SK-N-SH treated with all-trans-retinoic acid at 6 μM for 48 hours (cell line): ENCODE data around the gene FPGS.

ENCODE experiments used
- ATAC-seq: fragments of 200-7000 bp; cut with Tn5 transposase; 3 replicates; pipeline ENCODE4 v1.9.1; 2020; ENCODE audit warnings: mild to moderate bottlenecking, moderate library complexity
- ARNTL ChIP-seq: fragments of 450-650 bp; formaldehyde crosslinking; IDR thresholded peaks from 2 replicates; pipeline ENCODE4 v1.5.0; 2020; ENCODE audit warnings: low read depth, mild to moderate bottlenecking, moderate library complexity, borderline replicate concordance
- CSDC2 ChIP-seq: fragments of 250-450 bp; sonication (Bioruptor Pico); IDR thresholded peaks from 2 replicates; pipeline ENCODE4 v1.5.0; 2020; ENCODE audit warnings: mild to moderate bottlenecking, moderate library complexity
- ESRRG ChIP-seq: fragments of 250-450 bp; sonication (Bioruptor Pico); IDR thresholded peaks from 2 replicates; pipeline ENCODE4 v1.6.1; 2021; ENCODE audit warnings: mild to moderate bottlenecking
- GLIS3 ChIP-seq: fragments of 250-450 bp; sonication (Bioruptor Pico); IDR thresholded peaks from 2 replicates; pipeline ENCODE4 v1.5.0; 2020; ENCODE audit warnings: mild to moderate bottlenecking, moderate library complexity
- OSR1 ChIP-seq: fragments of 250-450 bp; sonication (Bioruptor Pico); IDR thresholded peaks from 2 replicates; pipeline ENCODE4 v1.8.0; 2022; ENCODE audit warnings: moderate library complexity, mild to moderate bottlenecking, inconsistent platforms
- PATZ1 ChIP-seq: fragments of 250-450 bp; sonication (Bioruptor Pico); IDR thresholded peaks from 2 replicates; pipeline ENCODE4 v1.8.0; 2020; ENCODE audit warnings: mild to moderate bottlenecking, moderate library complexity, borderline replicate concordance
- POU6F1 ChIP-seq: fragments of 250-450 bp; sonication (Bioruptor Pico); IDR thresholded peaks from 2 replicates; pipeline ENCODE4 v1.8.0; 2021; ENCODE audit warnings: low read depth, mild to moderate bottlenecking, moderate library complexity, borderline replicate concordance
- PPARA ChIP-seq: fragments of 250-450 bp; sonication (Bioruptor Pico); IDR thresholded peaks from 2 replicates; pipeline ENCODE4 v1.5.0; 2020; ENCODE audit warnings: mild to moderate bottlenecking, borderline replicate concordance
- RARB ChIP-seq: fragments of 250-450 bp; sonication (Bioruptor Pico); IDR thresholded peaks from 2 replicates; pipeline ENCODE4 v1.8.0; 2021; ENCODE audit warnings: mild to moderate bottlenecking, moderate library complexity
- SNAI2 ChIP-seq: fragments of 250-450 bp; sonication (Bioruptor Pico); IDR thresholded peaks from 2 replicates; pipeline ENCODE4 v1.5.0; 2020; ENCODE audit warnings: mild to moderate bottlenecking, moderate library complexity
- TCF4 ChIP-seq: fragments of 250-450 bp; sonication (Bioruptor Pico); IDR thresholded peaks from 2 replicates; pipeline ENCODE4 v1.8.0; 2021; ENCODE audit warnings: mild to moderate bottlenecking, moderate library complexity, borderline replicate concordance
- TOX ChIP-seq: fragments of 250-450 bp; sonication (Bioruptor Pico); IDR thresholded peaks from 2 replicates; pipeline ENCODE4 v1.8.0; 2021; ENCODE audit warnings: mild to moderate bottlenecking, moderate library complexity, borderline replicate concordance
- ZC3H10 ChIP-seq: fragments of 250-450 bp; sonication (Bioruptor Pico); IDR thresholded peaks from 2 replicates; pipeline ENCODE4 v1.5.1; 2021; ENCODE audit warnings: mild to moderate bottlenecking, moderate library complexity
- ZFP3 ChIP-seq: fragments of 250-450 bp; sonication (Bioruptor Pico); IDR thresholded peaks from 2 replicates; pipeline ENCODE4 v1.5.0; 2020; ENCODE audit warnings: mild to moderate bottlenecking, moderate library complexity
- ZFP30 ChIP-seq: fragments of 450-650 bp; formaldehyde crosslinking; IDR thresholded peaks from 2 replicates; pipeline ENCODE4 v1.5.0; 2022; ENCODE audit warnings: mild to moderate bottlenecking, moderate library complexity
- ZNF565 ChIP-seq: fragments of 450-650 bp; formaldehyde crosslinking; conservative IDR thresholded peaks from 2 replicates; pipeline ENCODE4 v1.5.0; 2020; ENCODE audit warnings: low read depth, mild to moderate bottlenecking, moderate library complexity
- ZNF70 ChIP-seq: fragments of 450-650 bp; formaldehyde crosslinking; IDR thresholded peaks from 2 replicates; pipeline ENCODE4 v1.5.0; 2020; ENCODE audit warnings: mild to moderate bottlenecking, moderate library complexity
- ZNF8 ChIP-seq: fragments of 450-650 bp; formaldehyde crosslinking; IDR thresholded peaks from 2 replicates; pipeline ENCODE4 v1.5.0; 2020; ENCODE audit warnings: mild to moderate bottlenecking, moderate library complexity
- TF ChIP-seq, protein P1 (sequence below): fragments of 250-450 bp; sonication (Bioruptor Pico); IDR thresholded peaks from 2 replicates; pipeline ENCODE4 v1.5.0; 2020; ENCODE audit warnings: mild to moderate bottlenecking, moderate library complexity
- TF ChIP-seq, protein P2 (sequence below): fragments of 250-450 bp; sonication (Bioruptor Pico); IDR thresholded peaks from 2 replicates; pipeline ENCODE4 v1.5.1; 2021; ENCODE audit warnings: mild to moderate bottlenecking, moderate library complexity

The FPGS gene

DNA sequence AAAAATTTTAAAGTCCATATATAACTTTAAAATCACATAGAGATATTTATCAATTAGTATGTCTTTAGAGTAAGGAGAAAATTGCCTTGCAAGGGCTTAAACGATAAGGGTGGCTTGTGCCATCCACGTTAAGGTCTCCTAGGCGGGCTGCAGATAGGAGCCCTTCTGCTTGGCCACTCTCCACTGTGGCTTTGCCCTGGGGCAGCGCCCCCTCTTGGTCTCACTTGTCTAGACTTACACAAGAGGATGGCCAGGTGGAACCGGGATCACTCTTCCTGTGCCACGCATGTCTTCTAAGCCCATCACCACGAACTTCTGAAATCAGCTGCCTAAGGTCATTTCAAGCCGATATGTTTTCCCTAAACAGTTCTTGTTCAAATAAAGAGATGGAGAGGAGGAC is 2.9 kb downstream of the FPGS start:
- TF ChIP-seq PPARA (CRISPR knock-in tag) = no peak
- no peak for TF ChIP-seq ZNF70
- no peak for TF ChIP-seq ZNF8 (CRISPR knock-in tag)
- TF ChIP-seq TOX (CRISPR knock-in tag) = no peak
- ATAC-seq = no peak

DNA sequence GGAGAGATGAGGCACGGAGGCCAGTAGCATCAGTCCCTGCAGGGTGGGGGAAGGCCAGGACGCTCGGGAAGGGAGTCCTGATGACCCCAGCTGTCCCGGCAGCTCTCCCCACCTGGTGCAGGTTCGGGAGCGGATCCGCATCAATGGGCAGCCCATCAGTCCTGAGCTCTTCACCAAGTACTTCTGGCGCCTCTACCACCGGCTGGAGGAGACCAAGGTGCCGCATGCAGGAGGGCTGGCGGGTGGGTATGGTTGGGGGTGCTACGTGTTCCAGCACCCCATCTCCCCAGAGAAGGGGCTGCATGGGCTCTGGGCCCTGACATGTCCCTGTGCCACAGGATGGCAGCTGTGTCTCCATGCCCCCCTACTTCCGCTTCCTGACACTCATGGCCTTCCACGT is 4.2 kb downstream of the FPGS start:
- no peak for ATAC-seq
- no peak for TF ChIP-seq ARNTL (CRISPR knock-in tag)
- TF ChIP-seq TOX (CRISPR knock-in tag) = no peak
- TF ChIP-seq, protein P1, sequence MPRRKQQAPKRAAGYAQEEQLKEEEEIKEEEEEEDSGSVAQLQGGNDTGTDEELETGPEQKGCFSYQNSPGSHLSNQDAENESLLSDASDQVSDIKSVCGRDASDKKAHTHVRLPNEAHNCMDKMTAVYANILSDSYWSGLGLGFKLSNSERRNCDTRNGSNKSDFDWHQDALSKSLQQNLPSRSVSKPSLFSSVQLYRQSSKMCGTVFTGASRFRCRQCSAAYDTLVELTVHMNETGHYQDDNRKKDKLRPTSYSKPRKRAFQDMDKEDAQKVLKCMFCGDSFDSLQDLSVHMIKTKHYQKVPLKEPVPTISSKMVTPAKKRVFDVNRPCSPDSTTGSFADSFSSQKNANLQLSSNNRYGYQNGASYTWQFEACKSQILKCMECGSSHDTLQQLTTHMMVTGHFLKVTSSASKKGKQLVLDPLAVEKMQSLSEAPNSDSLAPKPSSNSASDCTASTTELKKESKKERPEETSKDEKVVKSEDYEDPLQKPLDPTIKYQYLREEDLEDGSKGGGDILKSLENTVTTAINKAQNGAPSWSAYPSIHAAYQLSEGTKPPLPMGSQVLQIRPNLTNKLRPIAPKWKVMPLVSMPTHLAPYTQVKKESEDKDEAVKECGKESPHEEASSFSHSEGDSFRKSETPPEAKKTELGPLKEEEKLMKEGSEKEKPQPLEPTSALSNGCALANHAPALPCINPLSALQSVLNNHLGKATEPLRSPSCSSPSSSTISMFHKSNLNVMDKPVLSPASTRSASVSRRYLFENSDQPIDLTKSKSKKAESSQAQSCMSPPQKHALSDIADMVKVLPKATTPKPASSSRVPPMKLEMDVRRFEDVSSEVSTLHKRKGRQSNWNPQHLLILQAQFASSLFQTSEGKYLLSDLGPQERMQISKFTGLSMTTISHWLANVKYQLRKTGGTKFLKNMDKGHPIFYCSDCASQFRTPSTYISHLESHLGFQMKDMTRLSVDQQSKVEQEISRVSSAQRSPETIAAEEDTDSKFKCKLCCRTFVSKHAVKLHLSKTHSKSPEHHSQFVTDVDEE (CRISPR knock-in tag) = no peak
- TF ChIP-seq RARB (CRISPR knock-in tag) = no peak

DNA sequence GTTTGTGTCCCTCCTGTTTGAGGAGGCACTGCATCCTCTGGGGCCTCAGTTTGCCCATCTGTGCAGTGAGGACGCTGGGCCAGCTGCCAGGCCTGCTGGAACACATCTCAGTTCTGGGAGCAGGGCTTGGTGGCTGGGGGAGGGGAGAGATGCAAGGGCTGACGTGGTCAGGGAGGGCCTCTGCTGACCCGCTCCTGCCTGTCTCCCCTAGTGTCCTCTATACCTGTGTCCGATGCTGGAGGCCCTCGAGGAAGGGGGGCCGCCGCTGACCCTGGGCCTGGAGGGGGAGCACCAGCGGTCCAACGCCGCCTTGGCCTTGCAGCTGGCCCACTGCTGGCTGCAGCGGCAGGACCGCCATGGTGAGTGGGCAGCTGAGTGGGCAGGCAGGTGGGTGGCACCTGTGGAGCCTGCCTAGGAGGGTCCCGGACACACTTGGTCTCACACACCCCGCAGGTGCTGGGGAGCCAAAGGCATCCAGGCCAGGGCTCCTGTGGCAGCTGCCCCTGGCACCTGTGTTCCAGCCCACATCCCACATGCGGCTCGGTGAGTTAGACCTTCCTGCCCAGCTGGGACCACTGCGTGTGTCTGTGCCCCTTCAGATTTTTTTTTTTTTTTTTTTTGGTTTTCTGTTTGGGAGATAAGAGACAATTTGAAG is 5.8 kb downstream of the FPGS start:
- no peak for ATAC-seq
- TF ChIP-seq GLIS3 (CRISPR knock-in tag) (no peak), CSDC2 (CRISPR knock-in tag) (no peak), ZNF8 (CRISPR knock-in tag) (no peak), ZC3H10 (CRISPR knock-in tag) (no peak), ESRRG (CRISPR knock-in tag) (no peak), TCF4 (no peak), ZNF565 (CRISPR knock-in tag) (no peak), RARB (CRISPR knock-in tag) (no peak), OSR1 (CRISPR knock-in tag) (no peak), SNAI2 (CRISPR knock-in tag) (no peak)
- TF ChIP-seq, protein P1 (CRISPR knock-in tag) = no peak

DNA sequence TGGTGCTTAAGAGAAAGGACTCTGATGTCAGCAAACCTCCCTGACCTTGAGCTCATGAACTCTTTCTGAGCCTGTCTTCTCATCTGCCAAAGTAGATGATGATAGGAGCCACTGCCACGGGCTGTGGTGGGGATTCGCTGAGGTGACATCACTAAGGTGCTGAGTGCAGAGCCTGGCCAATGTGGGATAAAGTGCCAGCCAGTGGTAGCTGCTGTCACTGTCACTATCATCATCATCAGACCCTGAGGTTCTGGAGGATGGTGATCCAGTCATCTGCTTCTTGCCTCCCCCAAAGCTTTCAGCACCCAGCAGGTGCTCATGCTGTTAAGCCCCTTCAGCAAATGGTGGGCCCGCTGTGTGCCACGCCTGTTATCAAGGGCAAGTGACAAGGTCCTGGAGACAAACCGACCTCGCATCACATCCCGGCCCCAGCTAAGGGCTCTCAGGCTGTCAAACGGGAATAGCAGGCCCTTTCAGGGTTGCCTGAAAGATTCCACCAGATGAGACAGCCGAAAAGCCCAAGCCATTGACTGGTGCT is 6.4 kb downstream of the FPGS start:
- no peak for ATAC-seq
- no peak for TF ChIP-seq ZFP30 (CRISPR knock-in tag)
- TF ChIP-seq GLIS3 (CRISPR knock-in tag) = no peak
- TF ChIP-seq ESRRG (CRISPR knock-in tag) = no peak
- TF ChIP-seq POU6F1 (CRISPR knock-in tag) = no peak
- no peak for TF ChIP-seq ZFP3 (CRISPR knock-in tag)
- no peak for TF ChIP-seq ZNF70
- TF ChIP-seq ZNF8 (CRISPR knock-in tag) = no peak
- no peak for TF ChIP-seq TOX (CRISPR knock-in tag)
- TF ChIP-seq RARB (CRISPR knock-in tag) = no peak
- TF ChIP-seq ZNF565 (CRISPR knock-in tag) = no peak
- TF ChIP-seq OSR1 (CRISPR knock-in tag) = no peak
- TF ChIP-seq, protein P2, sequence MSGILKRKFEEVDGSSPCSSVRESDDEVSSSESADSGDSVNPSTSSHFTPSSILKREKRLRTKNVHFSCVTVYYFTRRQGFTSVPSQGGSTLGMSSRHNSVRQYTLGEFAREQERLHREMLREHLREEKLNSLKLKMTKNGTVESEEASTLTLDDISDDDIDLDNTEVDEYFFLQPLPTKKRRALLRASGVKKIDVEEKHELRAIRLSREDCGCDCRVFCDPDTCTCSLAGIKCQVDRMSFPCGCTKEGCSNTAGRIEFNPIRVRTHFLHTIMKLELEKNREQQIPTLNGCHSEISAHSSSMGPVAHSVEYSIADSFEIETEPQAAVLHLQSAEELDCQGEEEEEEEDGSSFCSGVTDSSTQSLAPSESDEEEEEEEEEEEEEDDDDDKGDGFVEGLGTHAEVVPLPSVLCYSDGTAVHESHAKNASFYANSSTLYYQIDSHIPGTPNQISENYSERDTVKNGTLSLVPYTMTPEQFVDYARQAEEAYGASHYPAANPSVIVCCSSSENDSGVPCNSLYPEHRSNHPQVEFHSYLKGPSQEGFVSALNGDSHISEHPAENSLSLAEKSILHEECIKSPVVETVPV (CRISPR knock-in tag) = no peak
- no peak for TF ChIP-seq ARNTL (CRISPR knock-in tag)
- no peak for TF ChIP-seq PATZ1 (CRISPR knock-in tag)
- TF ChIP-seq PPARA (CRISPR knock-in tag) = no peak
